ENCODE data around the gene CCL26.
"Not testable (repeated sequence)": the region's sequence is repeated elsewhere in the genome, so short reads cannot be mapped to it uniquely, and the experiment has no call there.

Gene CCL26

DNA sequence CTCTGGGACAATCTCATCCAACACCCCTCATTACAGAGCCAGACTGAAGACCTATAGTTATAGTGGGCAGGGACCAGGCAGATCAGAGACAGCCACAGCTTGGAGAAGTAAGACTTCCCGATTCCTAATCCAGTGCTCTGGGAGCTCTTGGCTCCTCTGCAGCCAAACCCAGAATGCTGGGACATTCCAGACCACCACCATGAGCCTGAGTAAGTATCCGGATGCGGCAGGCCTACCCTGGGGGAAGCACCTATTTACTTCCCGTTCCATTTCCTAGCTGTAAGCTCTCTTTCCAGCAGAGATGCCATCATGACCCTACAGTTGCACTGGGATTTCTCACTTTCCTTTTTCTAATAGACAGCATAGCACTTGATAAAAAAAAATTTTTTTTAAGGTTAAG, 49.6 kb downstream of the CCL26 start:
- Histone ChIP-seq H3K9ac (ENCODE audit: low read depth, low read length) (no peak overlapping the region), H3K36me3 (ENCODE audit: insufficient read depth, low read length) (no peaks in the 10 kb centered on the region), H3K9me3 (ENCODE audit: control insufficient read depth, insufficient read depth, low read length) (no peaks in the 10 kb centered on the region), H3K4me1 (ENCODE audit: insufficient read depth, low read length) (no peaks in the 10 kb centered on the region)

- not testable (repeated sequence) for H3K9me3 ChIP-seq (ENCODE audit: control insufficient read depth, insufficient read depth, low read length); H3K4me1 ChIP-seq (ENCODE audit: insufficient read depth, low read length); H3K9ac ChIP-seq (ENCODE audit: low read depth, low read length); H3K36me3 ChIP-seq (ENCODE audit: insufficient read depth, low read length)
These were observed 50.1 kb downstream of the CCL26 start for GRCh38 chr7:75721922-75722321.

GRCh38 chr7:75721426-75721825, 50.6 kb downstream of the CCL26 start:
- Histone ChIP-seq H3K9me3 (ENCODE audit: control insufficient read depth, insufficient read depth, low read length) (no peaks in the 10 kb centered on the region), H3K9ac (ENCODE audit: low read depth, low read length) (no peak overlapping the region), H3K36me3 (ENCODE audit: insufficient read depth, low read length) (no peaks in the 10 kb centered on the region), H3K4me1 (ENCODE audit: insufficient read depth, low read length) (no peaks in the 10 kb centered on the region)

DNA sequence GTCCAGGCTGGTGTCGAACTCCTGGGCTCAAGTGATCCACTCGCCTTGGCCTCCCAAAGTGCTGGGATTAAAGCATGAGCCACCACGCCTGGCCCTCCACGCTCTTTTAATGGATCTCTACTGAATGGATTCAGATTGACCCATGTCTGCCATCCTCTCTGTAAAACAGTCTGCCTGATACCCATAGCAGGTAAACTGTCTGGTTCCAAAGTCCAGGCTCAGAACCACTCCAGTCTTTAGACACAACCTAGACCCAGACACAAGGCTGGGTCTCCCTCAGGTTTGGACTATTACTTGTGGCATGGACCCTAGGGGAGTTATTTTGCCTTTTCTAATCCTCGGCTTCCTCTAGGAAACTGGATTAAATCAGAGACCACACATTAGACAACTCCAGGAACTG, 52.4 kb downstream of the CCL26 start:
- H3K4me1 ChIP-seq (ENCODE audit: insufficient read depth, low read length) = no peaks in the 10 kb centered on the region
- no peaks in the 10 kb centered on the region for H3K9me3 ChIP-seq (ENCODE audit: control insufficient read depth, insufficient read depth, low read length)
- no peaks in the 10 kb centered on the region for H3K36me3 ChIP-seq (ENCODE audit: insufficient read depth, low read length)
- H3K9ac ChIP-seq (ENCODE audit: low read depth, low read length) = no peak overlapping the region
